ENCODE measurements around the gene ABR. TPM values are rescaled to one million over a fixed set of nuclear protein-coding genes. Genes with fewer than 3 reads are reported as not detected.

Gene ABR
- polyA plus RNA-seq, 2 of the 4 experiments (the other 2 are of a cell fraction): 70.9 to 73.8 TPM

GRCh38 chr17:1024076-1024475 is 155.7 kb downstream of the ABR start:
- no peaks in the 10 kb centered on the region for H3K4me1 ChIP-seq
- H3K4me3 ChIP-seq: no peak overlapping the region
- POLR2A ChIA-PET: no interaction called here
- H3K27ac ChIP-seq: peak overlapping the region in 1 of 2 experiments; percentile 22; a peak in 2 of 6 replicates
- TF ChIP-seq FOSL2 (IDR thresholded peaks at IDR 0.05): no peak
- TF ChIP-seq FOSL2 (CRISPR knock-in tag; IDR thresholded peaks at IDR 0.05): no peak
- TF ChIP-seq ESRRA (IDR thresholded peaks at IDR 0.05; ENCODE audit: borderline replicate concordance, low read length): no peak
- no peak for TF ChIP-seq ZFP36 (IDR thresholded peaks at IDR 0.05; ENCODE audit: borderline replicate concordance, partially characterized antibody)
- TF ChIP-seq, protein P1, sequence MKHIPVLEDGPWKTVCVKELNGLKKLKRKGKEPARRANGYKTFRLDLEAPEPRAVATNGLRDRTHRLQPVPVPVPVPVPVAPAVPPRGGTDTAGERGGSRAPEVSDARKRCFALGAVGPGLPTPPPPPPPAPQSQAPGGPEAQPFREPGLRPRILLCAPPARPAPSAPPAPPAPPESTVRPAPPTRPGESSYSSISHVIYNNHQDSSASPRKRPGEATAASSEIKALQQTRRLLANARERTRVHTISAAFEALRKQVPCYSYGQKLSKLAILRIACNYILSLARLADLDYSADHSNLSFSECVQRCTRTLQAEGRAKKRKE (CRISPR knock-in tag; IDR thresholded peaks at IDR 0.05; ENCODE audit: low read depth): no peak
- no peak for TF ChIP-seq CBX2 (IDR thresholded peaks at IDR 0.05; ENCODE audit: borderline replicate concordance, low read depth)
- no peak for TF ChIP-seq ELK1 (IDR thresholded peaks at IDR 0.05; ENCODE audit: low read depth, low read length)
- no peak for TF ChIP-seq RNF2 (IDR thresholded peaks at IDR 0.05; ENCODE audit: borderline replicate concordance, low read depth)
- no peak for TF ChIP-seq MAFK (IDR thresholded peaks at IDR 0.05; ENCODE audit: partially characterized antibody)
- TF ChIP-seq RCOR1 (IDR thresholded peaks at IDR 0.05; ENCODE audit: low read depth, low read length): no peak
- TF ChIP-seq ZC3H11A (IDR thresholded peaks at IDR 0.05): no peak
- TF ChIP-seq, protein P2, sequence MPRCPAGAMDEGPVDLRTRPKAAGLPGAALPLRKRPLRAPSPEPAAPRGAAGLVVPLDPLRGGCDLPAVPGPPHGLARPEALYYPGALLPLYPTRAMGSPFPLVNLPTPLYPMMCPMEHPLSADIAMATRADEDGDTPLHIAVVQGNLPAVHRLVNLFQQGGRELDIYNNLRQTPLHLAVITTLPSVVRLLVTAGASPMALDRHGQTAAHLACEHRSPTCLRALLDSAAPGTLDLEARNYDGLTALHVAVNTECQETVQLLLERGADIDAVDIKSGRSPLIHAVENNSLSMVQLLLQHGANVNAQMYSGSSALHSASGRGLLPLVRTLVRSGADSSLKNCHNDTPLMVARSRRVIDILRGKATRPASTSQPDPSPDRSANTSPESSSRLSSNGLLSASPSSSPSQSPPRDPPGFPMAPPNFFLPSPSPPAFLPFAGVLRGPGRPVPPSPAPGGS (IDR thresholded peaks at IDR 0.05): no peak
- no peak for TF ChIP-seq BHLHE40 (IDR thresholded peaks at IDR 0.05; ENCODE audit: low read depth, low read length)
- TF ChIP-seq, protein P3, sequence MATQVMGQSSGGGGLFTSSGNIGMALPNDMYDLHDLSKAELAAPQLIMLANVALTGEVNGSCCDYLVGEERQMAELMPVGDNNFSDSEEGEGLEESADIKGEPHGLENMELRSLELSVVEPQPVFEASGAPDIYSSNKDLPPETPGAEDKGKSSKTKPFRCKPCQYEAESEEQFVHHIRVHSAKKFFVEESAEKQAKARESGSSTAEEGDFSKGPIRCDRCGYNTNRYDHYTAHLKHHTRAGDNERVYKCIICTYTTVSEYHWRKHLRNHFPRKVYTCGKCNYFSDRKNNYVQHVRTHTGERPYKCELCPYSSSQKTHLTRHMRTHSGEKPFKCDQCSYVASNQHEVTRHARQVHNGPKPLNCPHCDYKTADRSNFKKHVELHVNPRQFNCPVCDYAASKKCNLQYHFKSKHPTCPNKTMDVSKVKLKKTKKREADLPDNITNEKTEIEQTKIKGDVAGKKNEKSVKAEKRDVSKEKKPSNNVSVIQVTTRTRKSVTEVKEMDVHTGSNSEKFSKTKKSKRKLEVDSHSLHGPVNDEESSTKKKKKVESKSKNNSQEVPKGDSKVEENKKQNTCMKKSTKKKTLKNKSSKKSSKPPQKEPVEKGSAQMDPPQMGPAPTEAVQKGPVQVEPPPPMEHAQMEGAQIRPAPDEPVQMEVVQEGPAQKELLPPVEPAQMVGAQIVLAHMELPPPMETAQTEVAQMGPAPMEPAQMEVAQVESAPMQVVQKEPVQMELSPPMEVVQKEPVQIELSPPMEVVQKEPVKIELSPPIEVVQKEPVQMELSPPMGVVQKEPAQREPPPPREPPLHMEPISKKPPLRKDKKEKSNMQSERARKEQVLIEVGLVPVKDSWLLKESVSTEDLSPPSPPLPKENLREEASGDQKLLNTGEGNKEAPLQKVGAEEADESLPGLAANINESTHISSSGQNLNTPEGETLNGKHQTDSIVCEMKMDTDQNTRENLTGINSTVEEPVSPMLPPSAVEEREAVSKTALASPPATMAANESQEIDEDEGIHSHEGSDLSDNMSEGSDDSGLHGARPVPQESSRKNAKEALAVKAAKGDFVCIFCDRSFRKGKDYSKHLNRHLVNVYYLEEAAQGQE (IDR thresholded peaks at IDR 0.05): no peak
- no peak for TF ChIP-seq ZSCAN20 (CRISPR knock-in tag; IDR thresholded peaks at IDR 0.05)
- TF ChIP-seq HDAC2 (IDR thresholded peaks at IDR 0.05): no peak
- H3K4me2 ChIP-seq: no peak overlapping the region
- FAIRE-seq (no peak), DNase-seq (ENCODE audit: low read depth in 1 of 2, low spot score in 1 of 2) (no peak), ATAC-seq (no peak)
- 97% methylated on average over 24 of the region's 27 CpGs for WGBS (ENCODE audit: missing lambda C conversion rate)
- CTCF ChIA-PET: interaction anchor here (0.9 to 3.7 kb wide), 3 partner anchors 28 to 35 kb away, joined by 3 to 16 read pairs (median 7); partner anchors contain the start of gene TIMM22
- H3K9me3 ChIP-seq: no peaks in the 10 kb centered on the region

DNA sequence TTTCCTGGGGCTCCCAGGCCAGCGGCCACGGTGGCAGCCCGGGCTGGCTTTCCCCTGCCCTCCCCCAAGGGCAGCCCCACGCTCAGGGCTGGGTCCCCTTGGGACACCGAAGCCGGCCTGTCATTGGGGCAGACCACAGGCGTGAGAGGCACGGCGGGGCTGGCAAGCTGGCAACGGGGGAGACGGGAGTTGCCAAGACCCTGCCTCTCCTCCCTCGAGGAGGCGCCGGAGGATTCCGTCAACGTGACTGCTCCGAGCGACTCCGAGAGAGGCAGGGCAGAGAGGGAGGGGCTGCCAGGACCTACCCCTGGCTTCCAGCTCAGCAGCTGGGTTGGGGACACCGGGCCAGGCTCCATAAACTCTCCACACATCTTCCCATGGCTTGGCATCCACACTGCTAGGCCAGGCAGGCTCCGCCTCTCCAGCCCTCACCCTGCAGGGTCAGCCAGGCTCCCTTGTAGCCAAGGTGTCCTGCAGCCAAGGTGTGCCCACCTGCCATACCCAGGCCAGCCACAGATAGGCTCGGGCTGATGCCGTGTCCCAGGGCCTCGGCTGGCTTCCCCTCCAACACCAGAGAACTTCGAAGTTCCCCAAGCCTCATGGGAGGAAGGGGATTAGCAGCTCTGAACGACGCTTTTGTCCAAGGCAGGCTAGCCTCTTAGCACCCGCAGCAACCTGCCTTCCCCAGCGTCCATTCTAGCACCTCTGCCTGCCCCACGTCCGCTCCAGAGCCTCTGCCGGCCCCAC is 157.3 kb downstream of the ABR start:
- no peak overlapping the region for H3K4me3 ChIP-seq
- 95% methylated on average over 31 of the region's 32 CpGs for WGBS (ENCODE audit: missing lambda C conversion rate)
- H3K27ac ChIP-seq: no peak overlapping the region
- POLR2A ChIA-PET: no interaction called here
- CTCF ChIA-PET: interaction anchor here (0.9 to 3.7 kb wide), 4 partner anchors 18 to 36 kb away, joined by 4 to 16 read pairs (median 8); partner anchors contain the start of gene TIMM22
- no peaks in the 10 kb centered on the region for H3K4me1 ChIP-seq
- no peak overlapping the region for H3K4me2 ChIP-seq
- ATAC-seq (peak; percentile 7 to 18; a peak in 3 of 6 replicates), DNase-seq (ENCODE audit: low read depth in 1 of 2, low spot score in 1 of 2) (no peak), FAIRE-seq (no peak)
- no peaks in the 10 kb centered on the region for H3K9me3 ChIP-seq
- TF ChIP-seq ESRRA (IDR thresholded peaks at IDR 0.05; ENCODE audit: borderline replicate concordance, low read length) (no peak), EP300 (IDR thresholded peaks at IDR 0.05) (no peak), KDM5A (IDR thresholded peaks at IDR 0.05) (no peak), ZC3H11A (IDR thresholded peaks at IDR 0.05) (no peak), JUN (IDR thresholded peaks at IDR 0.05) (no peak), HEYL (CRISPR knock-in tag; IDR thresholded peaks at IDR 0.05) (no peak), MAZ (IDR thresholded peaks at IDR 0.05; ENCODE audit: borderline replicate concordance, low read depth, low read length) (no peak), FOSL2 (IDR thresholded peaks at IDR 0.05) (no peak), FOSL2 (CRISPR knock-in tag; IDR thresholded peaks at IDR 0.05) (no peak), USF2 (IDR thresholded peaks at IDR 0.05) (no peak), CEBPB (IDR thresholded peaks at IDR 0.05) (no peak), KDM1A (IDR thresholded peaks at IDR 0.05; ENCODE audit: low read depth) (no peak), ELK1 (IDR thresholded peaks at IDR 0.05; ENCODE audit: low read depth, low read length) (no peak), ZSCAN20 (CRISPR knock-in tag; IDR thresholded peaks at IDR 0.05) (no peak)
- TF ChIP-seq, protein P1 (CRISPR knock-in tag; IDR thresholded peaks at IDR 0.05; ENCODE audit: low read depth): no peak
- TF ChIP-seq, protein P4, sequence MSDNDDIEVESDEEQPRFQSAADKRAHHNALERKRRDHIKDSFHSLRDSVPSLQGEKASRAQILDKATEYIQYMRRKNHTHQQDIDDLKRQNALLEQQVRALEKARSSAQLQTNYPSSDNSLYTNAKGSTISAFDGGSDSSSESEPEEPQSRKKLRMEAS (IDR thresholded peaks at IDR 0.05): no peak
